GM18861 (cell line): ENCODE measurements around the gene EFCAB11.

Experiments used
- ATAC-seq: cut with Tn5 transposase; IDR thresholded peaks from one replicate; pipeline ENCODE4 v1.9.1; 2021; ENCODE audit not compliant: unreplicated experiment

Gene EFCAB11

GRCh38 chr14:89957791-89958190, 3.3 kb upstream of the EFCAB11 start:
- no peak for ATAC-seq

- no peak for ATAC-seq
Observed at GRCh38 chr14:89957376-89957775, 2.8 kb upstream of the EFCAB11 start.

GRCh38 chr14:89956661-89957009, 2.1 kb upstream of the EFCAB11 start:
- no peak for ATAC-seq

- ATAC-seq = peak; percentile 52
Observed at GRCh38 chr14:89955745-89956660, 1.5 kb upstream of the EFCAB11 start, which contains the start of gene TDP1. TSS of gene TDP1 (plus strand) at chr14:89955927. CDS start at chr14:89963115, 7,188 bp downstream.

- ATAC-seq = peak; percentile 1
Observed at GRCh38 chr14:89955022-89955744, 653 bp upstream of the EFCAB11 start.

- no peak for ATAC-seq
Observed at GRCh38 chr14:89953602-89954001, 928 bp downstream of the EFCAB11 start.

GRCh38 chr14:89952576-89952975, 2.0 kb downstream of the EFCAB11 start:
- no peak for ATAC-seq

- no peak for ATAC-seq
Observed at GRCh38 chr14:89947344-89947743, 7.2 kb downstream of the EFCAB11 start.

- no peak for ATAC-seq
Observed at GRCh38 chr14:89941830-89942377, 12.6 kb downstream of the EFCAB11 start.

- no peak for ATAC-seq
Observed at GRCh38 chr14:89936654-89937185, 17.8 kb downstream of the EFCAB11 start.

GRCh38 chr14:89933002-89933401, 21.5 kb downstream of the EFCAB11 start:
- ATAC-seq = no peak

GRCh38 chr14:89927186-89927865, 27.2 kb downstream of the EFCAB11 start:
- no peak for ATAC-seq

- ATAC-seq = no peak
Observed at GRCh38 chr14:89926694-89927093, 27.8 kb downstream of the EFCAB11 start.

- ATAC-seq = no peak
Observed at GRCh38 chr14:89924268-89924667, 30.3 kb downstream of the EFCAB11 start.

- no peak for ATAC-seq
Observed at GRCh38 chr14:89922031-89922907, 32.3 kb downstream of the EFCAB11 start.

- no peak for ATAC-seq
Observed at GRCh38 chr14:89921346-89921745, 33.2 kb downstream of the EFCAB11 start.

- ATAC-seq = no peak
Observed at GRCh38 chr14:89920056-89920455, 34.5 kb downstream of the EFCAB11 start.

- no peak for ATAC-seq
Observed at GRCh38 chr14:89918721-89919120, 35.8 kb downstream of the EFCAB11 start.

- ATAC-seq = no peak
Observed at GRCh38 chr14:89915114-89915878, 39.2 kb downstream of the EFCAB11 start.
